ENCODE data around the gene AGBL2. TPM values are rescaled to one million over a fixed set of nuclear protein-coding genes. Genes with fewer than 3 reads are reported as not detected.

Gene AGBL2
- total and polyA plus RNA-seq, 9 of the 15 experiments (the other 6 are each of a cell fraction or from before 2014, with no cell fraction given), result 0.57 to 6.5 (median 1.3) TPM

DNA sequence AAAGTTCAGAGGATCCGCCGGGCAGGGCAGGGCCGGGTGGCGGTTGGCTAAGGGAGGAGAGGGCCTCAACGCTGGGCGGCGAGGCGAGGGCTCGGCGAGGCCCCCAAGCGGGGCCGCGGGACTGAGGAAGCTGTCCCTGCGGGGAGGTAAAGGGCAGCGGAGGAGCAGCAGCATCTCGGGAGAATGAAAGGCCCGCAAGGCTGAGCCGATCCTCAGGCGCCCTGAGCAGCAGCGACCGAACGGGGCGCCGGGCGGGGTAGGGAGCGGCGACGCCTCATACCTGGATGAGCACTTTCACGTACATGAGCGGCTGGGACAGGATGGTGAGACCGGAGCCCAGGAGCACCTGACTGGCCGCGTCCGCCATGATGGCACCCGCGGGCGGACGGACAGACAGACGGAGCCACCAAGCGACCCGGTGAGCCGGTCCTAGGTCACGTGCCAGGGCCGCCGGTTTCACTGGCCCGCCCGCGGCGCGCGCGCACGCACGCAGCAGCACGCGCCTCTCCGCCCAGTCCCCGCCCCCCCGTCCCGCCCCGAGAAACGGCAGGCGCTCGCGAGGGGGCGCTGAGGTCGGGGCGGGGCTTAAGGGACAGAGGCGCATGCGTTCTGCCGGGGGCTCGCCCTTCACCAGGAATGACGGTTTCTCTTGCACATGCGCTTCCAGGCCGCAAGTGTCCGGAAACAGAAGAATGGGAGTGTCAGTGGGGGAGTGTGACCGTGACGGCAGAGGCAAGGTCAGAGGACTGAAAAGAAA is 72.9 kb downstream of the AGBL2 start, which contains the start of gene MTCH2:
TSS of gene MTCH2 (minus strand) at position 461 of the 757 bp plus-strand sequence. CDS start at position 367, 94 bp downstream.
- peak within 1 kb of the TSS; percentile 99 to 100 for H3K9ac ChIP-seq (ENCODE audit: insufficient read depth in 1 of 2, low read depth in 2 of 2, low read length in 2 of 2)
- peak; percentile 95 for FAIRE-seq
- TF ChIP-seq NFIC (IDR thresholded peaks at IDR 0.05) (peak; percentile 27), MAFK (IDR thresholded peaks at IDR 0.05; ENCODE audit: low read length) (no peak), ZC3H11A (IDR thresholded peaks at IDR 0.05; ENCODE audit: low read depth, low read length) (0 out of 2 replicates have a peak, but pooled peaks have one; percentile 20), SREBF1 (IDR thresholded peaks at IDR 0.05; ENCODE audit: borderline replicate concordance, low read depth, low read length) (no peak), BRD4 (IDR thresholded peaks at IDR 0.05) (no peak)
- TF ChIP-seq, protein P1, sequence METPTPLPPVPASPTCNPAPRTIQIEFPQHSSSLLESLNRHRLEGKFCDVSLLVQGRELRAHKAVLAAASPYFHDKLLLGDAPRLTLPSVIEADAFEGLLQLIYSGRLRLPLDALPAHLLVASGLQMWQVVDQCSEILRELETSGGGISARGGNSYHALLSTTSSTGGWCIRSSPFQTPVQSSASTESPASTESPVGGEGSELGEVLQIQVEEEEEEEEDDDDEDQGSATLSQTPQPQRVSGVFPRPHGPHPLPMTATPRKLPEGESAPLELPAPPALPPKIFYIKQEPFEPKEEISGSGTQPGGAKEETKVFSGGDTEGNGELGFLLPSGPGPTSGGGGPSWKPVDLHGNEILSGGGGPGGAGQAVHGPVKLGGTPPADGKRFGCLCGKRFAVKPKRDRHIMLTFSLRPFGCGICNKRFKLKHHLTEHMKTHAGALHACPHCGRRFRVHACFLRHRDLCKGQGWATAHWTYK (CRISPR knock-in tag; IDR thresholded peaks at IDR 0.05), result peak; percentile 75
- TF ChIP-seq, protein P2, sequence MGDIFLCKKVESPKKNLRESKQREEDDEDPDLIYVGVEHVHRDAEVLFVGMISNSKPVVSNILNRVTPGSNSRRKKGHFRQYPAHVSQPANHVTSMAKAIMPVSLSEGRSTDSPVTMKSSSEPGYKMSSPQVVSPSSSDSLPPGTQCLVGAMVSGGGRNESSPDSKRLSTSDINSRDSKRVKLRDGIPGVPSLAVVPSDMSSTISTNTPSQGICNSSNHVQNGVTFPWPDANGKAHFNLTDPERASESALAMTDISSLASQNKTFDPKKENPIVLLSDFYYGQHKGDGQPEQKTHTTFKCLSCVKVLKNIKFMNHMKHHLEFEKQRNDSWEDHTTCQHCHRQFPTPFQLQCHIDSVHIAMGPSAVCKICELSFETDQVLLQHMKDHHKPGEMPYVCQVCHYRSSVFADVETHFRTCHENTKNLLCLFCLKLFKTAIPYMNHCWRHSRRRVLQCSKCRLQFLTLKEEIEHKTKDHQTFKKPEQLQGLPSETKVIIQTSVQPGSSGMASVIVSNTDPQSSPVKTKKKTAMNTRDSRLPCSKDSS (IDR thresholded peaks at IDR 0.05; ENCODE audit: low read depth, partially characterized antibody), result no peak
- TF ChIP-seq, protein P3, sequence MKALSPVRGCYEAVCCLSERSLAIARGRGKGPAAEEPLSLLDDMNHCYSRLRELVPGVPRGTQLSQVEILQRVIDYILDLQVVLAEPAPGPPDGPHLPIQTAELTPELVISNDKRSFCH (CRISPR knock-in tag; IDR thresholded peaks at IDR 0.05), result no peak
- TF ChIP-seq, protein P3 (tag; IDR thresholded peaks at IDR 0.05), result 0 out of 2 replicates have a peak, but pooled peaks have one; percentile 59
- TF ChIP-seq, protein P4, sequence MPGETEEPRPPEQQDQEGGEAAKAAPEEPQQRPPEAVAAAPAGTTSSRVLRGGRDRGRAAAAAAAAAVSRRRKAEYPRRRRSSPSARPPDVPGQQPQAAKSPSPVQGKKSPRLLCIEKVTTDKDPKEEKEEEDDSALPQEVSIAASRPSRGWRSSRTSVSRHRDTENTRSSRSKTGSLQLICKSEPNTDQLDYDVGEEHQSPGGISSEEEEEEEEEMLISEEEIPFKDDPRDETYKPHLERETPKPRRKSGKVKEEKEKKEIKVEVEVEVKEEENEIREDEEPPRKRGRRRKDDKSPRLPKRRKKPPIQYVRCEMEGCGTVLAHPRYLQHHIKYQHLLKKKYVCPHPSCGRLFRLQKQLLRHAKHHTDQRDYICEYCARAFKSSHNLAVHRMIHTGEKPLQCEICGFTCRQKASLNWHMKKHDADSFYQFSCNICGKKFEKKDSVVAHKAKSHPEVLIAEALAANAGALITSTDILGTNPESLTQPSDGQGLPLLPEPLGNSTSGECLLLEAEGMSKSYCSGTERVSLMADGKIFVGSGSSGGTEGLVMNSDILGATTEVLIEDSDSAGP (CRISPR knock-in tag; IDR thresholded peaks at IDR 0.05), result no peak
- TF ChIP-seq, protein P5, sequence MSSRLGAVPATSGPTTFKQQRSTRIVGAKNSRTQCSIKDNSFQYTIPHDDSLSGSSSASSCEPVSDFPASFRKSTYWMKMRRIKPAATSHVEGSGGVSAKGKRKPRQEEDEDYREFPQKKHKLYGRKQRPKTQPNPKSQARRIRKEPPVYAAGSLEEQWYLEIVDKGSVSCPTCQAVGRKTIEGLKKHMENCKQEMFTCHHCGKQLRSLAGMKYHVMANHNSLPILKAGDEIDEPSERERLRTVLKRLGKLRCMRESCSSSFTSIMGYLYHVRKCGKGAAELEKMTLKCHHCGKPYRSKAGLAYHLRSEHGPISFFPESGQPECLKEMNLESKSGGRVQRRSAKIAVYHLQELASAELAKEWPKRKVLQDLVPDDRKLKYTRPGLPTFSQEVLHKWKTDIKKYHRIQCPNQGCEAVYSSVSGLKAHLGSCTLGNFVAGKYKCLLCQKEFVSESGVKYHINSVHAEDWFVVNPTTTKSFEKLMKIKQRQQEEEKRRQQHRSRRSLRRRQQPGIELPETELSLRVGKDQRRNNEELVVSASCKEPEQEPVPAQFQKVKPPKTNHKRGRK (tag; IDR thresholded peaks at IDR 0.05), result no peak

More for the DNA sequence above, 72.9 kb downstream of the AGBL2 start, which contains the start of gene MTCH2:
- H3K9me1 ChIP-seq (ENCODE audit: control insufficient read depth, insufficient read depth, low read length), result no peaks in the 10 kb centered on the region
- peak; percentile 90 for ATAC-seq
- in situ Hi-C loops (cut with MboI), result no loop called here
- no TSS peak for BruUV-seq (replicated peaks)
- H4K20me1 ChIP-seq (replicated peaks; ENCODE audit: control insufficient read depth, insufficient read depth, low read length), result no peaks in the 10 kb centered on the region
- H3K9me3 ChIP-seq (replicated peaks; ENCODE audit: control insufficient read depth, insufficient read depth, low read depth, low read length), result no peaks in the 10 kb centered on the region
- peaks cover 42% of the 10 kb centered on the region for H3K79me2 ChIP-seq (ENCODE audit: control insufficient read depth, insufficient read depth, low read length)
- H3K27ac ChIP-seq (ENCODE audit: extremely low read depth, low read depth, low read length), result peak within 1 kb of the TSS; percentile 99
- CTCF ChIA-PET (ENCODE audit: low intra/inter-chr PET ratio), result no interaction called here
- under 1% methylated on average over 64 of the region's 78 CpGs for WGBS (ENCODE audit: insufficient coverage, low coverage, missing lambda C conversion rate)
- H3K4me2 ChIP-seq (ENCODE audit: insufficient read depth, low read length), result peak within 1 kb of the TSS; percentile 96
- POLR2A ChIA-PET, result interaction anchor here (0.7 to 2.0 kb wide), 4 partner anchors 22 to 186 kb away, joined by 3 to 6 read pairs (median 4); no protein-coding TSS in a partner anchor
- intact Hi-C loops (cut with micrococcal nuclease), result loop anchor here (2.0 to 10.0 kb wide), 3 partner anchors 75 to 213 kb away; partner anchors contain the start of genes AGBL2 and FNBP4
- H3K36me3 ChIP-seq (ENCODE audit: control insufficient read depth, insufficient read depth, low read length), result peaks cover 26% of the 10 kb centered on the region
- peak within 1 kb of the TSS; percentile 98 for H3K4me3 ChIP-seq
- DNase-seq (ENCODE audit: extremely low read depth in 1 of 4, low spot score in 3 of 4), result peak; percentile 97 to 99 (median 98)
- peaks cover 11 to 23% of the 10 kb centered on the region in 2 experiments; a peak in 4 of 5 replicates for H3K4me1 ChIP-seq (replicated peaks in 1 of 2; ENCODE audit: control insufficient read depth in 2 of 2, insufficient read depth in 2 of 2, low read length in 2 of 2)
- H3K27me3 ChIP-seq (ENCODE audit: control insufficient read depth in 2 of 2, insufficient read depth in 2 of 2, low read length in 2 of 2), result no peaks in the 10 kb centered on the region
- peak within 1 kb of the TSS; percentile 96 for H2AFZ ChIP-seq (ENCODE audit: low read depth, low read length)

Data from K562 (cell line).